ENCODE results near the gene MYO7B. TPM values are rescaled to one million over a fixed set of nuclear protein-coding genes. Genes with fewer than 3 reads are reported as not detected.

The MYO7B gene
- total and polyA plus RNA-seq, 7 experiments from 2014 or later = 0.29 to 5.9 (median 1.3) TPM; not detected in 4

DNA sequence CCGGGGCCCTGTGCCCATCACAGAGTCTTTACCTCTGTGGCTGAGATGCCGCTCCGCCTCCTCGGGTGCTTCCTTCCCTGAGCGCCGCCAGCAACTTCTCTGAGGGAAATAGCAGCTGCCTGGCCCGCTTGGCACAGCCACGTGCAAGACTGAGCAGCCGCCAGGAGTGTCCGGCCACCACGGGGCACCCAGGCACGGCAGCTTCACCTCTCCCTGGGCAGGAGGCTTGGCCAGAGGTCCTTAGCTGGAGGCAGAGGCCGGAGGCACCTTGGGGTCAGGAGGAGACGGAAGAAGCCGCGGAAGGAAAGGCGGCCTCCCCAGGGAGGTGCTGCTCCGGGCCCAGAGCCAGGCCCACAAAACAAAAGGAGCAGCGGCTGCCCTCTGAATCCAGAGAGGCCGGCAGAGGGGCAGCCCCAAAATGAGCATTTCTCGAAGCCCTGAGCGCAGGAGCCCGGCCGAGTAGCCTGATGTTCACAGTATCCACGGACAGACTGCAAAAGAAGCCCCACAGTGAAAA is 145.9 kb downstream of the MYO7B start:
- Mint-ChIP-seq H3K4me1 (peaks cover 0 to 11% (median 5%) of the 10 kb centered on the region in 7 donors), H3K36me3 (no peaks in the 10 kb centered on the region), H3K27me3 (peaks cover 16 to 59% (median 22%) of the 10 kb centered on the region in 5 donors), H3K4me3 (peak overlapping the region in 1 of 10 donors; percentile 21), H3K9me3 (no peaks in the 10 kb centered on the region), H3K27ac (no peak overlapping the region)
- Histone ChIP-seq H3K4me3 (ENCODE audit: low read length) (no peak overlapping the region), H3K36me3 (ENCODE audit: control insufficient read depth in 2 of 3, insufficient read depth in 3 of 3, low read length in 3 of 3) (no peaks in the 10 kb centered on the region), H3K27ac (ENCODE audit: low read depth, low read length) (no peak overlapping the region), H3K27me3 (ENCODE audit: control insufficient read depth in 2 of 2, insufficient read depth in 2 of 2, low read length in 2 of 2) (no peaks in the 10 kb centered on the region), H3K4me1 (ENCODE audit: control insufficient read depth in 2 of 2, insufficient read depth in 2 of 2, low read length in 2 of 2) (no peaks in the 10 kb centered on the region), H3K9me3 (ENCODE audit: control insufficient read depth in 2 of 3, low read length in 3 of 3) (no peaks in the 10 kb centered on the region)
- ATAC-seq (peak; percentile 35), DNase-seq (no peak)
- POLR2A ChIA-PET = no interaction called here
- intact Hi-C loops (cut with micrococcal nuclease) = no loop called here
- CTCF ChIA-PET = interaction anchor here (0.9 to 1.0 kb wide), 2 partner anchors 24 to 90 kb away, joined by 3 to 4 read pairs; no protein-coding TSS in a partner anchor

DNA sequence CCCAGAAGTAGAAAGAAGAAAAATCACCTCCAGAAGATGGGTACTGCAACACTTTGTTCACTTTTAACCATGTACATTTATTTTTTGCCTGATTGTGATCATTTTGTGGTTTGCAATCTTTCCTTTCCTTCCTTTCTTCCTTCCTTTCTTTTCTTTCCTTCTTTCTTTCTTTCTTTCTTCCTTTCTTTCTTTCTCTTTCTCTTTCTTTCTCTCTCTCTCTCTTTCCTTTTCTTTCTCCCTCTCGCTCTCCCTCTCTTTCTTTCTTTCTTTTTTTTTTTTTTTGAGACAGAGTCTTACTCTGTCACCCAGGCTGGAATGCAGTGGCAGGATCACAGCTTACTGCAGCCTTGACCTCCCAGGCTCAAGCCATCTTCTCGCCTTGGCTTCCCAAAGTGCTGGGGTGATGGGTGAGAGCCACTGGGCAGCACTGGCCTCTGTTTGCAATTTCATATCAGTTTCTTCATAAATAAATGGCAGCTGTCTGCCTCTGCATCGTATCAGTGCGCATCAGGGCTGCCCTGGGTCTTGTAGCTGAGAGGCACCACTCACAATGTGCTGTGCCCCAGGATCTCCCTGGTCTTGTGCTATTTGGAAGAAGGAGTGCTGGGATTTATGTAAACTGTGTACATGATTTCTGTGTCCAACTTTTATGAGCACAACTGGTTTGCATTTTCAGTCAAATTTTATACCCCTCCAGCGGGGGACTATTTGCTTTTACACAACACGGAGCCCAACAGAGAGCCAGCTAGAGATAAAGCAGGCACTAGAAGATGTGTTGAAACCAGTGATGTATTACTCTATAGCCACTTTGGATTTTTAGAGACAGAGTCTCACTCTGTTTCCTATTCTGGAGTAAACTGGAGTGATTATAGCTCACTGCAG is 146.7 kb downstream of the MYO7B start:
- Mint-ChIP-seq H3K4me1 (peaks cover 0 to 11% (median 5%) of the 10 kb centered on the region in 7 donors), H3K9me3 (no peaks in the 10 kb centered on the region), H3K36me3 (no peaks in the 10 kb centered on the region), H3K27me3 (peaks cover 7 to 58% (median 13%) of the 10 kb centered on the region in 5 donors), H3K4me3 (peak overlapping the region in 1 of 10 donors; percentile 16), H3K27ac (no peak overlapping the region)
- H3K4me3 ChIP-seq (ENCODE audit: low read length) = no peak overlapping the region
- POLR2A ChIA-PET = interaction anchor here (0.7 kb wide), 1 partner anchor 156 kb away, joined by 3 read pairs; the partner anchor contains the start of gene IWS1
- no peak for ATAC-seq
- DNase-seq = no peak
- no peaks in the 10 kb centered on the region for H3K36me3 ChIP-seq (ENCODE audit: control insufficient read depth in 2 of 3, insufficient read depth in 3 of 3, low read length in 3 of 3)
- H3K27me3 ChIP-seq (ENCODE audit: control insufficient read depth in 2 of 2, insufficient read depth in 2 of 2, low read length in 2 of 2) = no peaks in the 10 kb centered on the region
- CTCF ChIA-PET = interaction anchor here (0.9 to 1.0 kb wide), 2 partner anchors 23 to 91 kb away, joined by 3 to 4 read pairs; no protein-coding TSS in a partner anchor
- no peaks in the 10 kb centered on the region for H3K9me3 ChIP-seq (ENCODE audit: control insufficient read depth in 2 of 3, low read length in 3 of 3)
- no peaks in the 10 kb centered on the region for H3K4me1 ChIP-seq (ENCODE audit: control insufficient read depth in 2 of 2, insufficient read depth in 2 of 2, low read length in 2 of 2)
- H3K27ac ChIP-seq (ENCODE audit: low read depth, low read length) = no peak overlapping the region
- intact Hi-C loops (cut with micrococcal nuclease) = no loop called here

DNA sequence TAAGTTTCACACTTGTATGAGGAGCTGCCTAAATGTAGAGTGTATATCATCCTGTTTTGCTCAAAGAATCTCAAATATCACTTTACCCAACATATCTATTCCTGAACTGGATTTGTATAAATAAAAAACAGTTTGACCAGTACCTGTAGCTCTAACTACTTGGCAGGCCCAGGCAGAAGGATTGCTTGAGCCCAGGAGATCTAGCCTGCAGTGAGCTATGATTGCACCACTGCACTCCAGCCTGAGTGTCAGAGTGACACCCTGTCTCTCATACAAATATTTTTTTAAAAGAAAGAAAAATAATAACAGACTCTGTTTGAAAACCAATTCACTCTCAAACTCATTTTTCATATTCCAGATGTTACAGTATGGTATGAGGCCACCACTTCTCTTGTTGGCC is 147.6 kb downstream of the MYO7B start:
- no peak overlapping the region for H3K27ac ChIP-seq (ENCODE audit: low read depth, low read length)
- no peak for ATAC-seq
- H3K4me3 ChIP-seq (ENCODE audit: low read length) = no peak overlapping the region
- Mint-ChIP-seq H3K9me3 (peaks cover 0 to 3% (median under 1%) of the 10 kb centered on the region in 11 donors), H3K4me1 (peaks cover 0 to 11% (median 5%) of the 10 kb centered on the region in 7 donors), H3K27me3 (peaks cover 4 to 56% (median 8%) of the 10 kb centered on the region in 5 donors), H3K4me3 (no peak overlapping the region), H3K36me3 (no peaks in the 10 kb centered on the region), H3K27ac (no peak overlapping the region)
- no peaks in the 10 kb centered on the region for H3K9me3 ChIP-seq (ENCODE audit: control insufficient read depth in 2 of 3, low read length in 3 of 3)
- ChIA-PET POLR2A (interaction anchor here (0.7 kb wide), 1 partner anchor 157 kb away, joined by 3 read pairs; the partner anchor contains the start of gene IWS1), CTCF (no interaction called here)
- DNase-seq = no peak
- intact Hi-C loops (cut with micrococcal nuclease) = no loop called here
- no peaks in the 10 kb centered on the region for H3K4me1 ChIP-seq (ENCODE audit: control insufficient read depth in 2 of 2, insufficient read depth in 2 of 2, low read length in 2 of 2)
- no peaks in the 10 kb centered on the region for H3K27me3 ChIP-seq (ENCODE audit: control insufficient read depth in 2 of 2, insufficient read depth in 2 of 2, low read length in 2 of 2)
- no peaks in the 10 kb centered on the region for H3K36me3 ChIP-seq (ENCODE audit: control insufficient read depth in 2 of 3, insufficient read depth in 3 of 3, low read length in 3 of 3)

- H3K36me3 ChIP-seq (ENCODE audit: control insufficient read depth in 2 of 3, insufficient read depth in 3 of 3, low read length in 3 of 3) = no peaks in the 10 kb centered on the region
- no peaks in the 10 kb centered on the region for H3K9me3 ChIP-seq (ENCODE audit: control insufficient read depth in 2 of 3, low read length in 3 of 3)
- H3K4me3 ChIP-seq (ENCODE audit: low read length) = no peak overlapping the region
- Mint-ChIP-seq H3K9me3 (peaks cover 0 to 10% (median 4%) of the 10 kb centered on the region in 11 donors), H3K36me3 (peaks cover 0 to 4% (median 0%) of the 10 kb centered on the region in 5 donors), H3K4me3 (no peak overlapping the region), H3K4me1 (peaks cover 0 to 11% (median 5%) of the 10 kb centered on the region in 7 donors), H3K27me3 (peaks cover 0 to 55% (median 1%) of the 10 kb centered on the region in 5 donors), H3K27ac (no peak overlapping the region)
- H3K4me1 ChIP-seq (ENCODE audit: control insufficient read depth in 2 of 2, insufficient read depth in 2 of 2, low read length in 2 of 2) = no peaks in the 10 kb centered on the region
- no peak overlapping the region for H3K27ac ChIP-seq (ENCODE audit: low read depth, low read length)
- ChIA-PET POLR2A (no interaction called here), CTCF (no interaction called here)
- intact Hi-C loops (cut with micrococcal nuclease) = no loop called here
- H3K27me3 ChIP-seq (ENCODE audit: control insufficient read depth in 2 of 2, insufficient read depth in 2 of 2, low read length in 2 of 2) = no peaks in the 10 kb centered on the region
- ATAC-seq (no peak), DNase-seq (no peak)
These were observed 148.3 kb downstream of the MYO7B start for GRCh38 chr2:127683757-127684156.

GRCh38 chr2:127685410-127686080 is 150.1 kb downstream of the MYO7B start:
- ChIA-PET CTCF (no interaction called here), POLR2A (no interaction called here)
- H3K27ac Mint-ChIP-seq = no peak overlapping the region
- H3K9me3 Mint-ChIP-seq = peaks cover 0 to 25% (median 7%) of the 10 kb centered on the region in 11 donors
- no peaks in the 10 kb centered on the region for H3K36me3 ChIP-seq (ENCODE audit: control insufficient read depth in 2 of 3, insufficient read depth in 3 of 3, low read length in 3 of 3)
- H3K27ac ChIP-seq (ENCODE audit: low read depth, low read length) = no peak overlapping the region
- ATAC-seq = no peak
- intact Hi-C loops (cut with micrococcal nuclease) = no loop called here
- H3K4me3 ChIP-seq (ENCODE audit: low read length) = no peak overlapping the region
- DNase-seq = no peak
- peaks cover 0 to 11% (median 5%) of the 10 kb centered on the region in 7 donors for H3K4me1 Mint-ChIP-seq
- H3K36me3 Mint-ChIP-seq = peaks cover 0 to 6% (median 0%) of the 10 kb centered on the region in 5 donors
- no peaks in the 10 kb centered on the region for H3K27me3 ChIP-seq (ENCODE audit: control insufficient read depth in 2 of 2, insufficient read depth in 2 of 2, low read length in 2 of 2)
- H3K27me3 Mint-ChIP-seq = peaks cover 0 to 56% (median 0%) of the 10 kb centered on the region in 5 donors
- H3K4me1 ChIP-seq (ENCODE audit: control insufficient read depth in 2 of 2, insufficient read depth in 2 of 2, low read length in 2 of 2) = no peaks in the 10 kb centered on the region
- H3K4me3 Mint-ChIP-seq = no peak overlapping the region
- H3K9me3 ChIP-seq (ENCODE audit: control insufficient read depth in 2 of 3, low read length in 3 of 3) = peaks cover 0 to 4% (median 0%) of the 10 kb centered on the region in 3 experiments
